SU-DHL-6 (cell line): ENCODE measurements around the gene HAPSTR1.

Source experiments
- H2AFZ ChIP-seq: fragments of 200-600 bp; sonication (generic); 2 replicates; pipeline ENCODE4 v1.6.1; 2014; ENCODE audit warnings: low read depth, mild to moderate bottlenecking, moderate library complexity, mixed read lengths, antibody characterized with exemption, low read length; ENCODE audit not compliant: severe bottlenecking
- H3F3A ChIP-seq: fragments of 200-600 bp; shearing (Covaris generic); 2 replicates; pipeline ENCODE4 v1.6.0; 2016; ENCODE audit warnings: antibody characterized with exemption, mild to moderate bottlenecking; ENCODE audit not compliant: insufficient read depth
- H3K27ac ChIP-seq: fragments of 200-600 bp; sonication (generic); 2 replicates; pipeline ENCODE4 v1.5.1; 2016; ENCODE audit warnings: low read depth, mild to moderate bottlenecking, low read length, moderate library complexity, mixed read lengths
- H3K27me3 ChIP-seq: fragments of 200-600 bp; sonication (generic), shearing (Covaris generic); 2 replicates; pipeline ENCODE4 v1.6.0; 2014; ENCODE audit warnings: mild to moderate bottlenecking, low read length
- H3K36me3 ChIP-seq: fragments of 200-600 bp; sonication (generic); 2 replicates; pipeline ENCODE4 v1.6.1; 2014; ENCODE audit warnings: mild to moderate bottlenecking, low read length, mixed read lengths
- H3K4me2 ChIP-seq: fragments of 300-600, 200-600 bp; shearing (Covaris generic), sonication (generic); 2 replicates; pipeline ENCODE4 v1.6.0; 2014; ENCODE audit warnings: low read length, low read depth, mild to moderate bottlenecking; ENCODE audit not compliant: poor library complexity, severe bottlenecking
- H3K4me3 ChIP-seq: fragments of 200-600 bp; sonication (generic); 2 replicates; pipeline ENCODE4 v1.5.1; 2014; ENCODE audit warnings: antibody characterized with exemption, low read length, mild to moderate bottlenecking, mixed read lengths; ENCODE audit not compliant: insufficient read depth, poor library complexity, severe bottlenecking
- H3K79me2 ChIP-seq: fragments of 200-600 bp; sonication (generic); 2 replicates; pipeline ENCODE4 v1.6.1; 2014; ENCODE audit warnings: mild to moderate bottlenecking, low read length, moderate library complexity; ENCODE audit not compliant: insufficient read depth
- H3K9ac ChIP-seq: fragments of 200-600 bp; sonication (generic); 2 replicates; pipeline ENCODE4 v1.7.0; 2014; ENCODE audit warnings: mild to moderate bottlenecking, low read length
- H3K9me2 ChIP-seq: fragments of 200-600 bp; sonication (generic); replicated peaks from 2 replicates; pipeline ENCODE4 v1.6.1; 2014; ENCODE audit warnings: low read length; ENCODE audit not compliant: insufficient read depth
- H3K9me3 ChIP-seq: fragments of 200-600 bp; sonication (generic); 2 replicates; pipeline ENCODE4 v1.6.1; 2014; ENCODE audit warnings: low read length, mixed read lengths; ENCODE audit not compliant: insufficient read depth
- H4K20me1 ChIP-seq: fragments of 200-600 bp; sonication (generic); 2 replicates; pipeline ENCODE4 v1.6.1; 2014; ENCODE audit warnings: low read depth, mild to moderate bottlenecking, antibody characterized with exemption, low read length, moderate library complexity, mixed read lengths
- CTCF ChIP-seq: fragments of 200-600 bp; sonication (generic); IDR thresholded peaks from one replicate; pipeline ENCODE4 v1.5.1; 2017; ENCODE audit warnings: antibody characterized with exemption, mild to moderate bottlenecking, low read length, moderate library complexity; ENCODE audit not compliant: insufficient read depth, poor library complexity, severe bottlenecking
- EZH2phosphoT487 ChIP-seq: fragments of 200-600 bp; sonication (generic), shearing (Covaris generic); conservative IDR thresholded peaks from 2 replicates; pipeline ENCODE4 v1.6.1; 2018; ENCODE audit warnings: mild to moderate bottlenecking, antibody characterized with exemption, low read length, moderate library complexity, mixed read lengths

The HAPSTR1 gene

GRCh38 chr16:9134306-9134705 is 42.9 kb downstream of the HAPSTR1 start:
- Histone ChIP-seq H3K79me2 (no peaks in the 10 kb centered on the region), H3K4me2 (no peak overlapping the region), H3K9me3 (no peaks in the 10 kb centered on the region), H2AFZ (no peak overlapping the region), H3K9ac (no peak overlapping the region), H3K4me3 (no peak overlapping the region), H3F3A (no peaks in the 10 kb centered on the region), H3K36me3 (no peaks in the 10 kb centered on the region), H4K20me1 (no peaks in the 10 kb centered on the region), H3K27ac (no peak overlapping the region), H3K9me2 (no peaks in the 10 kb centered on the region), H3K27me3 (no peaks in the 10 kb centered on the region)
- TF ChIP-seq CTCF = no peak
- TF ChIP-seq EZH2phosphoT487 = no peak

GRCh38 chr16:9134739-9135138 is 43.3 kb downstream of the HAPSTR1 start:
- no peaks in the 10 kb centered on the region for H3K27me3 ChIP-seq

GRCh38 chr16:9135797-9136196 is 44.4 kb downstream of the HAPSTR1 start:
- TF ChIP-seq EZH2phosphoT487 (no peak), CTCF (no peak)
- Histone ChIP-seq H3K36me3 (no peaks in the 10 kb centered on the region), H2AFZ (no peak overlapping the region), H3K27me3 (no peaks in the 10 kb centered on the region), H3K79me2 (no peaks in the 10 kb centered on the region), H3K27ac (no peak overlapping the region), H3K4me3 (no peak overlapping the region), H3F3A (no peaks in the 10 kb centered on the region), H3K9me3 (no peaks in the 10 kb centered on the region), H3K9me2 (no peaks in the 10 kb centered on the region), H4K20me1 (no peaks in the 10 kb centered on the region), H3K4me2 (no peak overlapping the region), H3K9ac (no peak overlapping the region)

More at GRCh38 chr16:9134739-9135138, 43.3 kb downstream of the HAPSTR1 start:
- Histone ChIP-seq H3K36me3 (no peaks in the 10 kb centered on the region), H3K4me3 (no peak overlapping the region), H3F3A (no peaks in the 10 kb centered on the region), H3K9ac (no peak overlapping the region), H3K9me2 (no peaks in the 10 kb centered on the region), H3K9me3 (no peaks in the 10 kb centered on the region), H3K79me2 (no peaks in the 10 kb centered on the region), H2AFZ (no peak overlapping the region), H3K4me2 (no peak overlapping the region), H3K27ac (no peak overlapping the region), H4K20me1 (no peaks in the 10 kb centered on the region)
- TF ChIP-seq CTCF (peak; percentile 74), EZH2phosphoT487 (no peak)

- no peak overlapping the region for H3K9ac ChIP-seq
- H3F3A ChIP-seq = no peaks in the 10 kb centered on the region
- no peaks in the 10 kb centered on the region for H3K36me3 ChIP-seq
- no peaks in the 10 kb centered on the region for H3K9me2 ChIP-seq
- H3K27ac ChIP-seq = no peak overlapping the region
- H3K79me2 ChIP-seq = no peaks in the 10 kb centered on the region
- H3K27me3 ChIP-seq = no peaks in the 10 kb centered on the region
- TF ChIP-seq EZH2phosphoT487 (no peak), CTCF (no peak)
- H3K4me3 ChIP-seq = no peak overlapping the region
- no peak overlapping the region for H3K4me2 ChIP-seq
- H4K20me1 ChIP-seq = no peaks in the 10 kb centered on the region
- H2AFZ ChIP-seq = no peak overlapping the region
- no peaks in the 10 kb centered on the region for H3K9me3 ChIP-seq
Observed at GRCh38 chr16:9136596-9136995, 45.2 kb downstream of the HAPSTR1 start.
